ENCODE measurements around the gene SBF1.
"Not testable (repeated sequence)": the region's sequence is repeated elsewhere in the genome, so short reads cannot be mapped to it uniquely, and the experiment has no call there.

The SBF1 gene

GRCh38 chr22:50432131-50432876 lies 42.5 kb downstream of the SBF1 start:
- no peak for DNase-seq (ENCODE audit: low read depth in 2 of 2)

- DNase-seq (ENCODE audit: low read depth in 2 of 2) = no peak
These were observed 49.5 kb downstream of the SBF1 start for GRCh38 chr22:50425179-50425916.

- no peak for DNase-seq (ENCODE audit: low read depth in 2 of 2)
These were observed 50.9 kb downstream of the SBF1 start for GRCh38 chr22:50423956-50424355.

DNA sequence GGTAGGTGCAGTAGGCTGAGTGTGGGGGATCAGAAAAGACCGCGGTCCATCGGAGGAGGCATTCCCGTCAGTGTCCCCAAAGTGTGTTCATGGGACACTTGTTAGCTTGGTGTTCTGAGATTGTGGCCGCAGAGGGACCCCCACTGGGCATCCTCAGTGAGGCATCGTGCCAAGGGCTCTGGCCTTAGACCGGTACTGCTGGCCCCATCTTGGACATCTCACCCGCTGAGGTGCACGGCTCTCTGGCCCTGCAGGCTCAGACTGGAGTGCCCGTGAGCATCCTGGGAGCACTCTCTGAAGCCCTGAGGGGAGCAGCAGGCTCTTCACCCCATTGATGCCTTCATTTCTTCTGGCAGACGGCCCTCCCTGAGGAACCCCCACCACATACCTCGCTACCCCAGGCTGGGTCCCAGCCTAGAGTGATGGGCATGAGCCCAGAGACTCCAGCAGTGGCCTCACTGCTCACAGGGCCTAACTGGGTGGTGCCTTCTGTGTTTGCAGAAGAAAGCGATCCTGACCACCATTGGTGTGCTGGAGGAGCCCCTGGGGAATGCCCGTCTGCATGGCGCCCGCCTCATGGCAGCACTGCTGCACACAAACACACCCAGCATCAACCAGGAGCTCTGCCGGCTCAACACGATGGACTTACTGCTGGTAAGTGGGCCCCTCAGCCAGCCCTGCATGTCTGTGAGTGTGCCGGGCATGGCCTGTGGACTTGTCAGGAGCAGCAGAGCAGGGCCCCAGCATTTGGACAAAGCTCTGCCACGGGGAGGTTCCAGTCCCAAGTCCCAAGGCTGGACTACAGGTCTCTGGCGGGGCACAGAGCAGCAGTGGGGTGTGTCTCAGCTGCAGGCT lies 51.6 kb downstream of the SBF1 start:
- no peak for DNase-seq (ENCODE audit: low read depth in 2 of 2)

DNA sequence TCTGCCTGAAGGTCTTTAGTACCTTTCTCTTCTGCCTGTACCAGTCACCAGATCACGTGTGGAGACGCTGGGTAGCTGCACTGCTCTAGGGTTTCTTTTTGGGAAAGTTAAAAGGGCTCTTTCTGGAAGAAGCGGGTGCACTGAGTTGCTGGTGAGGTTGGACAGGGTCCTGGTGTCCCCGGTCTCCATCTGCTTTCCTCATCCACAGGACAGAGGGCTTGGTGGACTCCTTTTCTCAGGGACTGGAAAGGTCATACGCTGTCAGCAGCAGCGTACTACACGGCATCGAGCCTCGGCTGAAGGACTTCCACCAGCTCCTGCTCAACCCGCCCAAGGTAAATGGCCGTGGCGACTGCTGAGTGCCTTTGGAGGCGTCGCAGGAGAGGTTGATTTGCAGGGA lies 52.8 kb downstream of the SBF1 start:
- DNase-seq (ENCODE audit: low read depth in 2 of 2) = no peak

- DNase-seq (ENCODE audit: low read depth in 2 of 2) = no peak
These were observed 54.3 kb downstream of the SBF1 start for GRCh38 chr22:50420581-50420980.

- DNase-seq (ENCODE audit: low read depth in 2 of 2) = no peak
These were observed 54.8 kb downstream of the SBF1 start for GRCh38 chr22:50420015-50420414.

GRCh38 chr22:50419116-50419515 lies 55.7 kb downstream of the SBF1 start:
- DNase-seq (ENCODE audit: low read depth in 2 of 2) = no peak

DNA sequence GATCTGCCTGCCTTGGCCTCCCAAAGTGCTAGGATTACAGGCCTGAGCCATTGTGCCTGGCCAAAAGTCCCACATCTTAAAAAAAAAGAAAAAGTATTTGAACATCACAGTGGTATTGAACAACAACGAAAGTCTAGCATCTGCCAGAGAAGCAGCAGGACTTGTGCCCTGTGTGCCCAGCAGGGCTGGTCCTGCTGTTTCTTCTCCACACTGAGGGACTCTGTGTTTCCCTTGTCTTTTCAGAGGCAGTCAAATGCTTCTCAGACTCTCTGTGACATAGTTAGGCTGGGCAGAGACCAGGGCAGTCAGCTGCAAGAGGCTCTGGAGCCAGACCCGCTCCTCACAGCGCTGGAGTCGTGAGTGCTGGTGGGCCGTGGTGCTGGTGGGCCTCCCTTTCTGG lies 56.2 kb downstream of the SBF1 start:
- no peak for DNase-seq (ENCODE audit: low read depth in 2 of 2)

DNA sequence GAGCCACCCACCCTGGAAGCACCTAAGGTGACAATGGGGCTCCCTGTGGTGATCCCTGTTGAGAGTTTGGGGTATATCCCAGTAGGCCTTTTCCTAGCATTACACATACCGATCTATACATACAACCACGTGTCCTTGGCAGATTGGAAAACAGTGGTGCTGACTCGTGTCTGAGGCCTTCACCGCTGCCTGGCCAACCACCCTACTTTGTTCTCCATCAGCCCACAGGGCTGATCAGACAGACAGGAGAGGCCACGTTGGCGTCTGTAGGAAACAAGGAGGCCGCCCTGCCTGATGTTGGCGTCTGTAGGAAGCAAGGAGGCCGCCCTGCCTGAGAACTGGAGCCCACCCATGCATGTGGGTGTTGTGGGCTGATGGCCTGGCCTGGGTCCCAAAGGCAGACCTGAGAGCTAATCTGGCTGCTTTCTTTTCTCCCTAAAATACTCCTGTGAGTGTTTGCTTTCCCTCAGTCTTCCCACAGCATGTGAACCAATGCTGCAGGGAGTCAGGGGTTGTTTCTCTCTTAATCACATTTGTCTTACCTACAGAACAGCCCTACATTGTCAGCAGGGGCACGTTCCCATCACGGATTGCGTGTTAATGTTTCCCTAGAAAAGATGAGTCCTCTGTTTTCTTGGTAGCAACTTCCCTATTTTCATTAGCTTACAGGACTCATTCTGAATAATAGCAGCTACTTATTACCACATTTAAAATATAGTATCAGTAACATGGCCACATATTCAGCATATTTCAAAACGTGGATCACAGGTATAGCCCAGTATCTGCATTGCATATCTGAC lies 57.2 kb downstream of the SBF1 start:
- DNase-seq (ENCODE audit: low read depth in 2 of 2) = no peak

- no peak for DNase-seq (ENCODE audit: low read depth in 2 of 2)
These were observed 57.8 kb downstream of the SBF1 start for GRCh38 chr22:50416996-50417395.

GRCh38 chr22:50415426-50415825 lies 59.4 kb downstream of the SBF1 start:
- DNase-seq (ENCODE audit: low read depth in 2 of 2) = no peak

DNA sequence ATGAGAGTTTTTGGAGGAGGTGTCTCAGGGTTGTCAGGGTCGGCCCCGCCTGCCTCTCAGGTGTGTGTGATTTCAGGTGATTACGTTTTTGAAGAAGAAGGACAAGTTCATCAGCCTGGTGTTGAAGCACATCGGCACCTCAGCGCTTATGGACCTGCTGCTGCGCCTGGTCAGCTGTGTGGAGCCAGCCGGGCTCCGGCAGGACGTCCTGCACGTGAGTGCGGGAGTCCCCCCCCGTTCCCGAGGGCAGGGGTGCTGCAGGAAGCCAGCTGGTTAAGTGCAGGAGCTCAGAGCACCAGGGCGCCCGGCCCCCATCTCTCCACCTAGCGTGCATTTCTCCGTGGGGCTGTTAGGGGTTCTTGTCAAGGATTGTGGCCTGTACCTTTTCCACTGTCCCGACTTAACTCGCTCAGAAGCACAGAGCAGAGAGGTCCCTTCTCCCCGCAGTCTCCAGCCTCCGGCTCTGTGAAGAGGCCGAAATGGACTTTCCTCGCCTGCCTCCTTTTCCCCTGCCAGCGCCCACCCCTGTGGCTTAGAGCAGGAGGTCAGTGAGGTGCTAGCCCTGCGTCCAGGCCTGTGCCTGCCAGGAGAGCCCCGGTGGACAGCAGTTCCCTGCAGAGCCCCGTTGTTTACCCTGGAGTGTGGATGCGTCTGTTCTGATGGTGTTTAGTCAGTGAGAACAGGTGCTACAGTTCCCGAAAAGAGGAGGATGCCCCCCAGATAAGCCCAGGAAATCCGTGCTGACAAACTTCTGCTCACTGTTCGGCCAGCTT lies 60.2 kb downstream of the SBF1 start:
- DNase-seq (ENCODE audit: low read depth in 2 of 2) = no peak

DNA sequence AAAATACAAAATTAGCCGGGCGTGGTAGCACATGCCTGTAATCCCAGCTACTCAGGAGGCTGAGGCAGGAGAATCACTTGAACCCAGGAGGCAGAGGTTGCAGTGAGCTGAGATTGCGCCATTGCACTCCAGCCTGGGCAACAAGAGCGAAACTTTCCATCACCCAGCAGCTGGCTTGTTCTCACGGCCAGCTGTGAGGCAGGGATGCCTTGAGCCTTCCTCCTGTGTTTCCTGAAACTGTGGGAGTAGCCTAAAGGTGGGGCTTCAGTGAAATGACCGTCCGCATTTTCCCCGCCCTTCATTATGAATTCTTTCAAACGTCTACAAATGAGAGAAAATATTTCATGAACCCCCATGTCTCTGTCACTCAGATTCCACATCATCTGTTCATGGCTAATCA lies 65.9 kb downstream of the SBF1 start:
- DNase-seq (ENCODE audit: low read depth in 2 of 2) = not testable (repeated sequence)

- no peak for DNase-seq (ENCODE audit: low read depth in 2 of 2)
These were observed 66.5 kb downstream of the SBF1 start for GRCh38 chr22:50408311-50408710.

DNA sequence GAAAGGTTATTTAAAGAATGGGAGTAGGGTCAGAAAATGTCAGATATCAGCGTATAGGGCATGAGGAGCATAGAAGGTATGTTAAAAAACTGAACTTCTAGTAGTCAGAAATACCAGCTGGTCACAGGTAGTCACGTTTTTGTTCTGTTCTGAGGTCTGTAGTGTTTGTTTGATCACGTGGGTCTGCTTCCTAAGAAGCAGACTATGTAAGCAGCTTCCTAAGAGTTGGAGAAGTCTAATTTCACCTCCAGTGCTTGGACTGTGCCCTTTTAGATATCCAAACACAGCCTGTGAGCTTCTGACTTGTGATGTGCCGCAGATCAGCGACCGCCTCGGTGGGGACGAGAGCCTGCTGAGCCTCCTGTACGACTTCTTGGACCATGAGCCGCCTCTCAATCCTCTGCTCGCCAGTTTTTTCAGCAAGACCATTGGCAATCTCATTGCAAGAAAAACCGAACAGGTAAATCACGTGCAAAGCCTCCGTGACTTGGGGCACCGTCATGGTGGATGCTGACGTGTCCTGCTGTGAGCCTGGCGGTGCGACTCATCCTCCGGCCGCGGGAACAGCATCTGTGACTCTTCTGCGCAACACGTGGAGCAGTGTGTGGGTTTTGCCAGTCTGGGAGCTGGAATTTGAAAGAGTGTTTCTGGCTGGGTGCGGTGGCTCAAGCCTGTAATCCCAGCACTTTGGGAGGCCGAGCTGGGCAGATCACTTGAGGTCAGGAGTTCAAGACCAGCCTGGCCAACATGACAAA lies 68.2 kb downstream of the SBF1 start:
- no peak for DNase-seq (ENCODE audit: low read depth in 2 of 2)

- no peak for DNase-seq (ENCODE audit: low read depth in 2 of 2)
These were observed 71.1 kb downstream of the SBF1 start for GRCh38 chr22:50403701-50404101.

DNA sequence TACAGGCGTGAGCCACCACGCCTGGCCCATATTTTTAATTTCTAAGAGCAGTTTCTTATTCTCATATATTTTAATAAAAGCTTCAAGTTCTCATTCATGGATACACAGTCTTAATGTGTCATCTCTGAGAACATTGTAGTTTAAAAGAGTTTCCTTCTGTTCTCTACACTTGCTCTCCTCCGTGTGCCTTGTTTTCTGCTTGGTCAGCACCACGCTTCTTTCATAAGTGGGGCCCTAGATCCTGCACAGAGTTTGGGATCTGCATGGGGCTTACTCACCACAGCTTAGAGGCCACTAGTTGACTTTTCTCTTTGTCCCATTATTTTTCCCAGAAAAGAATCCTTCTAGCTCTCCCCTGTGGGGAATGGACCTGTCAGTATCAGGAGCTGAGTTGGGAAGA lies 72.9 kb downstream of the SBF1 start:
- no peak for DNase-seq (ENCODE audit: low read depth in 2 of 2)

- DNase-seq (ENCODE audit: low read depth in 2 of 2) = no peak
These were observed 73.9 kb downstream of the SBF1 start for GRCh38 chr22:50400931-50401330.

GRCh38 chr22:50400406-50400805 lies 74.4 kb downstream of the SBF1 start:
- DNase-seq (ENCODE audit: low read depth in 2 of 2) = no peak

All from stimulated activated CD8-positive, alpha-beta memory T cell treated with anti-CD3 and anti-CD28 coated beads, Interleukin-7, amount 100 ng/mL, for 4 hours (primary cell).